ENCODE results near the gene ZBTB7A.

Gene ZBTB7A

GRCh38 chr19:4036576-4037300, 30.0 kb downstream of the ZBTB7A start:
- no peak for DNase-seq (ENCODE audit: low read depth)

- peak; percentile 28 for DNase-seq (ENCODE audit: low read depth)
These were observed 31.1 kb downstream of the ZBTB7A start for GRCh38 chr19:4035582-4035981.

GRCh38 chr19:4035018-4035566, 31.6 kb downstream of the ZBTB7A start:
- no peak for DNase-seq (ENCODE audit: low read depth)

- no peak for DNase-seq (ENCODE audit: low read depth)
These were observed 32.4 kb downstream of the ZBTB7A start for GRCh38 chr19:4034048-4035017.

GRCh38 chr19:4033028-4033956, 33.4 kb downstream of the ZBTB7A start:
- no peak for DNase-seq (ENCODE audit: low read depth)

- no peak for DNase-seq (ENCODE audit: low read depth)
These were observed 34.3 kb downstream of the ZBTB7A start for GRCh38 chr19:4032436-4032835.

GRCh38 chr19:4031420-4031819, 35.3 kb downstream of the ZBTB7A start:
- DNase-seq (ENCODE audit: low read depth) = no peak

- DNase-seq (ENCODE audit: low read depth) = no peak
These were observed 35.7 kb downstream of the ZBTB7A start for GRCh38 chr19:4030981-4031380.

- DNase-seq (ENCODE audit: low read depth) = no peak
These were observed 36.1 kb downstream of the ZBTB7A start for GRCh38 chr19:4030552-4030951.

GRCh38 chr19:4029247-4029614, 37.5 kb downstream of the ZBTB7A start:
- no peak for DNase-seq (ENCODE audit: low read depth)

GRCh38 chr19:4028334-4029246, 38.1 kb downstream of the ZBTB7A start:
- DNase-seq (ENCODE audit: low read depth) = no peak

GRCh38 chr19:4027146-4027545, 39.6 kb downstream of the ZBTB7A start:
- DNase-seq (ENCODE audit: low read depth) = no peak

- DNase-seq (ENCODE audit: low read depth) = no peak
These were observed 41.4 kb downstream of the ZBTB7A start for GRCh38 chr19:4025317-4025716.

GRCh38 chr19:4023600-4024398, 42.9 kb downstream of the ZBTB7A start:
- DNase-seq (ENCODE audit: low read depth) = no peak

- DNase-seq (ENCODE audit: low read depth) = no peak
These were observed 47.1 kb downstream of the ZBTB7A start for GRCh38 chr19:4019578-4019977.

- DNase-seq (ENCODE audit: low read depth) = no peak
These were observed 47.8 kb downstream of the ZBTB7A start for GRCh38 chr19:4018775-4019504.

- DNase-seq (ENCODE audit: low read depth) = no peak
These were observed 48.5 kb downstream of the ZBTB7A start for GRCh38 chr19:4018140-4018613.

GRCh38 chr19:4016903-4017638, 49.6 kb downstream of the ZBTB7A start:
- no peak for DNase-seq (ENCODE audit: low read depth)

Measured in fibroblast of gingiva (primary cell).